Mesenteric fat pad (tissue), 1 donor: ENCODE measurements around the gene TCL1B. TPM values are rescaled to one million over a fixed set of nuclear protein-coding genes. Genes with fewer than 3 reads are reported as not detected.

Experiments used
- total RNA-seq: library from RNA; stranded (reverse); fragmentation: NEBNext Ultra II Directional; extraction: Animal tissue kit (Norgen Biotek cat#: 25700); gene quantifications from one replicate; pipeline ENCODE4 v1.2.1, GENCODE V29; 2021
- donor health status: DM: yes; HTN: yes; CAD: no.

TCL1B gene
- total RNA-seq, 1 donor from 2014 or later, result not detected

Other genes starting within 250 kb of the TCL1B start
- gene SYNE3, start 169.8 kb upstream of the TCL1B start, total RNA-seq, result 179 TPM
- 34.2 TPM for gene GLRX5, start 151.4 kb upstream of the TCL1B start, total RNA-seq
- gene TCL1A, start 27.7 kb downstream of the TCL1B start, total RNA-seq, result not detected
- not detected for gene TUNAR, start 190.4 kb downstream of the TCL1B start, total RNA-seq